Ishikawa (cell line): ENCODE results near the gene AGMO.

ENCODE experiments used
- CEBPB ChIP-seq: IDR thresholded peaks from 2 replicates; pipeline ENCODE4 v1.6.1; 2012
- CREB1 ChIP-seq: IDR thresholded peaks from 2 replicates; pipeline ENCODE4 v1.6.1; 2012; ENCODE audit warnings: low read depth
- EGR1 ChIP-seq: IDR thresholded peaks from 2 replicates; pipeline ENCODE4 v1.6.1; 2012
- EP300 ChIP-seq: IDR thresholded peaks from 2 replicates; pipeline ENCODE4 v1.6.1; 2012; ENCODE audit warnings: borderline replicate concordance
- FOXM1 ChIP-seq: IDR thresholded peaks from 2 replicates; pipeline ENCODE4 v1.6.1; 2012; ENCODE audit warnings: low read depth, borderline replicate concordance
- MAX ChIP-seq: IDR thresholded peaks from 2 replicates; pipeline ENCODE4 v1.6.1; 2012
- NFIC ChIP-seq: IDR thresholded peaks from 2 replicates; pipeline ENCODE4 v1.6.1; 2012
- RAD21 ChIP-seq: IDR thresholded peaks from 2 replicates; pipeline ENCODE4 v1.6.1; 2012; ENCODE audit warnings: low read depth
- REST ChIP-seq: IDR thresholded peaks from 2 replicates; pipeline ENCODE4 v1.6.1; 2012; ENCODE audit warnings: low read depth, mild to moderate bottlenecking
- TAF1 ChIP-seq: IDR thresholded peaks from 2 replicates; pipeline ENCODE4 v1.6.1; 2012; ENCODE audit warnings: low read depth, mild to moderate bottlenecking
- TCF12 ChIP-seq: IDR thresholded peaks from 2 replicates; pipeline ENCODE4 v1.6.1; 2012; ENCODE audit warnings: low read depth
- TEAD4 ChIP-seq: IDR thresholded peaks from 2 replicates; pipeline ENCODE4 v1.6.1; 2012
- USF1 ChIP-seq: IDR thresholded peaks from 2 replicates; pipeline ENCODE4 v1.6.1; 2012
- YY1 ChIP-seq: IDR thresholded peaks from 2 replicates; pipeline ENCODE4 v1.6.1; 2012; ENCODE audit warnings: low read depth
- ZBTB7A ChIP-seq: IDR thresholded peaks from 2 replicates; pipeline ENCODE4 v1.6.1; 2012; ENCODE audit warnings: low read depth

The AGMO gene

GRCh38 chr7:15543256-15543655 lies 18.6 kb downstream of the AGMO start:
- TF ChIP-seq REST (no peak), TEAD4 (no peak), CREB1 (no peak), MAX (no peak), ZBTB7A (no peak), NFIC (no peak), CEBPB (no peak), EP300 (no peak), TAF1 (no peak), RAD21 (no peak), FOXM1 (no peak), TCF12 (no peak), EGR1 (no peak), YY1 (no peak), USF1 (no peak)

- no peak for TF ChIP-seq REST
- no peak for TF ChIP-seq EGR1
- TF ChIP-seq TAF1 = no peak
- TF ChIP-seq USF1 = no peak
- TF ChIP-seq CEBPB = no peak
- no peak for TF ChIP-seq YY1
- no peak for TF ChIP-seq TCF12
- no peak for TF ChIP-seq FOXM1
- no peak for TF ChIP-seq TEAD4
- no peak for TF ChIP-seq EP300
- TF ChIP-seq ZBTB7A = no peak
- TF ChIP-seq NFIC = no peak
- TF ChIP-seq CREB1 = no peak
- no peak for TF ChIP-seq MAX
- no peak for TF ChIP-seq RAD21
Observed at GRCh38 chr7:15527648-15528047, 34.2 kb downstream of the AGMO start.

GRCh38 chr7:15525652-15526263 lies 36.1 kb downstream of the AGMO start:
- no peak for TF ChIP-seq EP300
- no peak for TF ChIP-seq YY1
- no peak for TF ChIP-seq REST
- no peak for TF ChIP-seq CREB1
- no peak for TF ChIP-seq TAF1
- TF ChIP-seq MAX = no peak
- TF ChIP-seq EGR1 = no peak
- no peak for TF ChIP-seq RAD21
- no peak for TF ChIP-seq TEAD4
- TF ChIP-seq NFIC = no peak
- no peak for TF ChIP-seq FOXM1
- TF ChIP-seq ZBTB7A = no peak
- TF ChIP-seq TCF12 = no peak
- no peak for TF ChIP-seq CEBPB
- no peak for TF ChIP-seq USF1

- TF ChIP-seq TAF1 (no peak), TCF12 (no peak), EP300 (no peak), CREB1 (no peak), FOXM1 (no peak), USF1 (no peak), ZBTB7A (no peak)
Observed at GRCh38 chr7:15524077-15524476, 37.7 kb downstream of the AGMO start.
